NOMO-1 treated with DMSO at 0.1 percent for 48 hours (cell line): ENCODE measurements around the gene RALB.
"Not testable (repeated sequence)": the region's sequence is repeated elsewhere in the genome, so short reads cannot be mapped to it uniquely, and the experiment has no call there.

ENCODE experiments used
- DNase-seq: peaks from one replicate; lab custom pipeline; 2025; ENCODE audit not compliant: unreplicated experiment; lab: John Stamatoyannopoulos, UW

Gene RALB

GRCh38 chr2:120313695-120314615, 61.3 kb downstream of the RALB start:
- no peak for DNase-seq

GRCh38 chr2:120314690-120315366, 62.2 kb downstream of the RALB start:
- DNase-seq, result no peak

- DNase-seq, result no peak
These were observed 62.8 kb downstream of the RALB start for GRCh38 chr2:120315367-120316033.

- DNase-seq, result no peak
These were observed 63.4 kb downstream of the RALB start for GRCh38 chr2:120316071-120316470.

DNA sequence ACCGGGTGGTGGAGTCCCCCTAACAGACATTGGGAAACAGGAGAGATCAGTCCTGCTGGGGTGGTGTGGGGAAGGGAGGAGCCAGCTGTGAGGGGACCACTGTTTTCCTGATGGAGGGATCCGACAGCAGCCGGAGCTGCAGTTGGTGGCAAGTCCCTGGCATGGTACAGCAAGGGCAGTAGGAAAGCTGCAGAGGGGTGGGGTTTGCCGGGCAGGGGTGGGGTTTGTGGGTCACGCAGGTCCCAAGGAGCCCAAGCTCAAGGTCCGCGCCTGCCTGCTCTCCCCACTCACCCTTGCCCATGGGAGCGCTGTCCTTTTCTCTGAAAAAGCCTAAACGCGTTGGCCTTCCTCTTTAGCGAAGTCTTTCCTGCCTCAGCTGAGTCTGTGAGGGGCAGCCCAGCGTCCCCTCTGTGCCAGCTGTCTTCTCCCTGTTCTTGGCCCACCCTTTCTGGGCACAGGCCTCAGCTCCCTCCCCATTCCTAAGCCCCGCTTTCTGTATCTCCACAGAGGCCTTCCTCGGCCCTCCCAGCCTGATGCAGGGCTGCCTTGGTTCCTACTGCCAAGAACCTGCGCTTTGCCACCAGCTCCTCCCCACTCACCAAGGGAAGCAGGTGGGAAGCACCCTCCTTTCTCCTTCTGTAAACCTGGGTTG, 64.0 kb downstream of the RALB start:
- no peak for DNase-seq

DNA sequence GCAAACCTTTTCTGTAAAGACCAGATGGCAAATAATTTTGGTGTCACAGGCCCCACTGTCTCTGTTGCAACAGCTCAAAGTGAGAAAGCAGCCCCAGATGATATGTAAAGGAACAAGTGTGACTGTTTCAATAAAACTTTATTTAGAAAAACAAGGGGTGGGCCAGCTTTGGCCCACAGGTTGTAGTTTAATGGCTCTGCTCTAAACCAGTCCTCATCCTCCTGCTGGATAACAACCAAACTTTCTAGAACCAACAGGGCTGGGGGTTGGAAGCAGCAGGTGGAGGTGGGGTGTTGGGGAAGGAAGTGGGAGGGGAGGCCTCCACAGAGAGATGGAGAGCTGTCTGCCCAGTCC, 64.5 kb downstream of the RALB start:
- no peak for DNase-seq

DNA sequence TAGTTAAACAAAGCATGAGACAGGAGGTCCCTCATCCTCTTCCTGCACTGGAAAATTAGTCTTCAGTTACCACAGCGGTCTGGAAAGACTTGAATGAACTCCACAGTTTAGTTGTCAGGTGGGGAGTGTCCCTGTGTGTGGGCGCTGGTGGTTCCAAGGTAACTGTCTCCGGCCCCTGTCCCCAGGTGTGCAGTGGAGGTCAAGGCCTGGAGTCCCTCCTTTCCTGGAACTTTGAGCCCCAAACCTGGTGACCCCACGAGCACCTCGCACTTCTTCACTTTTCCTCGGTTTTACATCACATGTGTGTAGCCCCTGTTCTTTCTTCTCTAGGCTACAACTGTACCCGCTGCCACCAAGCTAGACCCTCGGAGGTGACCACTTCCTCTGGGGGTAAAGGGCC, 65.3 kb downstream of the RALB start:
- no peak for DNase-seq

- DNase-seq, result no peak
These were observed 66.0 kb downstream of the RALB start for GRCh38 chr2:120318626-120319025.

DNA sequence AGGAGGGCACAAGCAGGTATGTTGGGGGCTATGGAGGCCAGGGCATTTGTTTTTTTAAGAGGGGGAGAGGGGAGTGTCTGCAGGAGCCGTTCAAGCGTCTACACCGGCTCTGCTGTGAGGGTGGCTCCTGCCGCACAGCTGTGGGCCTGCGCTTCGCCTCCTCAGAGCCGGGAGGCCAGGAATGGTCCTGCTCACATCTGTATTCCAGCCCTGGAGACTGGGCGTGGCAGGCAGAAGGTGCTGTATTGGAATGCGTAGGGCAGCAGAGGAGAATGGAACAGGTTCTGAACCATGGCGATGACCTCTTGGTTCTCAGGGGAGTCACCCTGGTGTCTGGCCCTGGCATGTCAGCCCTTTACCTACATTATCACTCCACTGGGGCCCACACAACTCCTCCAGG, 66.5 kb downstream of the RALB start:
- DNase-seq, result no peak

- no peak for DNase-seq
These were observed 67.2 kb downstream of the RALB start for GRCh38 chr2:120319686-120320317.

DNA sequence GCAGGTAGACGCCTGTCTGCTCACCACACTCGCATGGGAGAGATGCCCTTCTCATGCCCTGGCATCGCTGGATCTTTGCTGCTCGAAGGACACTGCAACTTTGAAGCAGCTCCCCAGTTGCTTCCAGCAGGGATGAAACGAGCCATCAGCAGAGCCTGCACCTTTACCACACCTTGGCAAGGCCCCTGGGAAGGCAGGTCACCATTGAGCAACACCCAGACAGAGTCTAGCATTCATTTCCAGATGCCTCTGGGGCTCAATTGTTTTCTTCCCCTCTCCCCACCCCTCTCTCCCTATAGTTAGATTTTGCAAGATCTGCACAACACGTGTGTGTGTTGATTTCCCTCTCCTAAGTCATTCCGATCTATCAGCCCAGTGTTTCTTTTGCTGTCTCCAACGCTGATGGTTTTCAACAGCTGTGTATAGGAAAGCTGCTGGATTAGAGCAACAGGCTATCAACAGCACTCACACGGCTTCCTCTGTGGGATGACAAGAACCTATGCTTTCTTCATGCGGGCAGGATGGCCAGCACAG, 67.7 kb downstream of the RALB start:
- no peak for DNase-seq

DNA sequence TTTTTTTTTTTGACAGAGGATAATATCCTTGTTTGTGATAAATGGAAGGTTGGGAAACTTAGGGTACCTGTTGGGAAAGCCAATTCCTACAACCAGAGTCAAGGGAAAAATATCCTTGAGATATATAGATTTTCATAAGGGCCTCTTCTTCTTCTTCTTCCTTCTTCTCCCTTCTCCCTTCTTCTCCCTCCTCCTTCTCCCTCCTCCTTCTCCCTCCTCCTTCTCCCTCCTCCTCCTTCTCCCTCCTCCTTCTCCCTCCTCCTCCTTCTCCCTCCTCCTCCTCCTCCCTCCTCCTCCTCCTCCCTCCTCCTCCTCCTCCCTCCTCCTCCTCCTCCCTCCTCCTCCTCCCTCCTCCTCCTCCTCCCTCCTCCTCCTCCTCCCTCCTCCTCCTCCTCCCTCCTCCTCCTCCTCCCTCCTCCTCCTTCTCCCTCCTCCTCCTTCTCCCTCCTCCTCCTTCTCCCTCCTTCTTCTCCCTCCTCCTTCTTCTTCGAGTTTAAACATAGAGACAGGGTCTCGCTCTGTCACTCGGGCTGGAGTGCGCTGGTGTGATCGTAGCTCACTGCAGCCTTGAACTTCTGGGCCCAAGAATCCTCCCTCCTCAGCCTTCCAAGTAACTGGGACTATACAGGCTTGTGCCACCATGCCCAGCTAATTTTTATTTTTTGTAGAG, 68.4 kb downstream of the RALB start:
- not testable (repeated sequence) for DNase-seq

DNA sequence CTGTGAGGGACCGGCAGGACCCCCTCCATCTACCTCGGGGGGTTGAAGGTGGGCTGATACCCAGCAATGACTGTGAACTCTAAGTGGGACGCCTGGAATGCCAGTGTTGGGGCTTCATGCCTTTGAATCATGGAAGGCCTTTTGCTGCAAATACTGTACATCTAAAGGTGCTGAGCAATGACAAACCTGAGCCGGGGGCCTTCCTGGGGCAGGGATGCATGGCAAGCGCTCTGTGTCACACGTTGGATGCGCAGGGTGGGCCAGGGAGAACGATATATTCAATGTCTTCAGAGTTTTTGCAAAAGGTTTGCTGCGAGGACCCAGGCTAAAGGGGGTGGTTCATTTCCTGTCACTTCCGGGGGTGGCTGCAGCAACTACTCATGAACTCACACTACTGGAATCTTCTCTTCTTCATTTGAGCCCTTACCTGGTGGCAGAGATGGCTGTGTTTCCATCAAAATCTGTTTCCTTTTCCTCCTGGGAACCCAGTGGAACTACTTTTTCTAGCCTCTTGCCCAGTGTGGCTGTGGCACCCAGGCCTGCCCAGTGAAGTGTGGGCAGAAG, 69.2 kb downstream of the RALB start:
- no peak for DNase-seq

DNA sequence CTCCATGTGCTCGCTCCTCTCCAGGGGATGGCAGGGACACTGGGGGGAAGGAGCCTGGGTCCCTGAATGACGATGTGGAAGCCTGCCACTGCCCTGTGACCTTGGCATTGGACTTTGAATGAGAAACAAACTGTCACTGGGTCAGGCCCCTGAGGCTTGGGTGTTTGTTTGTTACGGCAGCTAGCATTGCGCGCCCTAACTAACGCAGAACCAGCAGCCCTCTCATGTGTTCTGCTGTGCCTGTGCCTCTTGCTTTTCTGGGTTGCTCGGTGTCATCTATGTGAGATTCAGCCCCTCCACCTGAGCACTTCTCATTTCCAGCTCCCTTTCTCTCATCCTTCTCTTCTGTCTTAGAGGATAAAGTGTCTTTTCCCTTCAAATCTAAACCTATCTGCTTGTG, 69.7 kb downstream of the RALB start:
- no peak for DNase-seq

GRCh38 chr2:120323214-120323613, 70.6 kb downstream of the RALB start:
- no peak for DNase-seq

GRCh38 chr2:120323807-120324399, 71.3 kb downstream of the RALB start:
- no peak for DNase-seq

DNA sequence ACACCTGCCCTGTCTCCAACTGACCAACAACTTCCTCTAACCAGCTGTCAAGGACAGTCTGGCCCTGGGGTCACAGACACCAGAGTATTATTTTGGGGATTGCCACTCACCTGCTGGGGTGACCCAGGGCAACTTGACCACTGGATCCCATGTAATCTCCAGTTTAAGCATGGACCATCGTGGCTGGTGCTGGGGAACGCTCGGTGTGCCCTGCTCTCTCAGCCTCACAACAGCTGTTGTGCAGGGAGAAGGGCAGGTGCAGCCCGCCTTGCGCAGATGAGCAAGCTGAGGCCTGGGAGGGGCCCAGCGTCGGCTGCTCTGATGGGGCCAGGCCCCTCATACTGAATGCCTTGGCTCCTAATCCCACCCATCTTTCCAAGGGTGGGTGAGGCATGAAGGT, 72.3 kb downstream of the RALB start:
- DNase-seq, result no peak

DNA sequence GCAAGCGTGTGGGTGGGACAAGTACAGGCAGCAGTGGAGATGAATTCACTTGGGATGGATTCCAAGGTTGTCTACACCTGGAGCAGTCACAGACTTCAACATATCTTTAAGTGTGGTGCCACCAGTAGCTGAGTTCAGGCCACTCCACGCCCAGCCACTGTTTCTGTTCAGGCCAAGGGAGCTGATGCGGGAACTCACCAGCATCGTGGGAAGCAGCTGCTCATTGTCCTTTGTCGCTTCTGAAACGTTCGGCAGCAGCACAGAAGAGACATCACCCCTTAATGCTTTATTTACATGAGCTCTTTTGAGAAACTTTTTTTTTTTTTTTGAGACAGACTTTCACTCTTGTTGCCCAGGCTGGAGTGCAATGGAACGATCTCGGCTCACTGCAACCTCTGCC, 73.4 kb downstream of the RALB start:
- no peak for DNase-seq
